ENCODE results near the gene HOXC12. TPM values are rescaled to one million over a fixed set of nuclear protein-coding genes. Genes with fewer than 3 reads are reported as not detected.

The HOXC12 gene
- polyA plus RNA-seq, 1 of the 3 experiments (the other 2 are of a cell fraction), result not detected

DNA sequence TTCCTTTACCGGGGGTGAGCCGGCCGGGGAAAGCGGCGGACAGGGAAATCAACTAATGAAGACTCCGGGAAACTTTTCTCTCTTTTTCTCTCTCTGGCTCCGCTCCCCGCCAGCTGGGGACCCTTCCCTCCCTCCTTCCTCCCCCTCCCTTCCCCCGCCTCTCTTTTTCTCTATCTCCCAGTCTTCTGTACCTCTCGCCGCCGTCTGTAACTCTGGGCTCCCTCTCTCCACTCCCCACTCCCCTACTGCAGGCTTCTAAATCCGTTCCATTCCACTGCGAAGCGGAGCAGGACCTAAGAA, 11.3 kb downstream of the HOXC12 start:
- no peak overlapping the region for H3K4me3 ChIP-seq (ENCODE audit: low read depth in 2 of 2, low read length in 1 of 2)
- no peak overlapping the region for H3K9ac ChIP-seq
- DNase-seq, result no peak
- WGBS (ENCODE audit: low lambda C conversion rate), result 14% methylated on average over 15 of the region's 15 CpGs
- no peaks in the 10 kb centered on the region for H3K9me2 ChIP-seq
- H3F3A ChIP-seq (replicated peaks; ENCODE audit: insufficient read depth), result no peaks in the 10 kb centered on the region
- ChIA-PET CTCF (interaction anchor here (0.7 to 12.7 kb wide), 6 partner anchors 10 to 434 kb away, joined by 3 to 134 read pairs (median 4); partner anchors contain the start of gene HOXC10), POLR2A (no interaction called here)
- H2AFZ ChIP-seq (ENCODE audit: low read depth), result no peak overlapping the region
- no peak overlapping the region for H3K27ac ChIP-seq (ENCODE audit: low read depth in 2 of 2, low read length in 1 of 2)
- H3K36me3 ChIP-seq (replicated peaks in 1 of 2; ENCODE audit: control insufficient read depth in 1 of 2, insufficient read depth in 2 of 2, low read length in 1 of 2), result no peaks in the 10 kb centered on the region
- peaks cover 100% of the 10 kb centered on the region for H3K27me3 ChIP-seq (ENCODE audit: insufficient read depth)
- H3K4me1 ChIP-seq (ENCODE audit: control insufficient read depth in 1 of 2, insufficient read depth in 2 of 2, low read depth in 1 of 2, low read length in 1 of 2), result no peaks in the 10 kb centered on the region; a peak in 1 of 4 replicates
- H3K79me2 ChIP-seq (ENCODE audit: insufficient read depth), result no peaks in the 10 kb centered on the region
- no peaks in the 10 kb centered on the region for H3K9me3 ChIP-seq
- H3K4me2 ChIP-seq, result peak overlapping the region; percentile 47; the same call in 1 of the 2 replicates
- peaks cover 12% of the 10 kb centered on the region; the same call in 1 of the 2 replicates for H4K20me1 ChIP-seq (ENCODE audit: insufficient read depth)
- TF ChIP-seq FOXJ3 (CRISPR knock-in tag; IDR thresholded peaks at IDR 0.05) (no peak), EZH2phosphoT487 (IDR thresholded peaks at IDR 0.05; ENCODE audit: borderline replicate concordance, low read depth) (no peak)

DNA sequence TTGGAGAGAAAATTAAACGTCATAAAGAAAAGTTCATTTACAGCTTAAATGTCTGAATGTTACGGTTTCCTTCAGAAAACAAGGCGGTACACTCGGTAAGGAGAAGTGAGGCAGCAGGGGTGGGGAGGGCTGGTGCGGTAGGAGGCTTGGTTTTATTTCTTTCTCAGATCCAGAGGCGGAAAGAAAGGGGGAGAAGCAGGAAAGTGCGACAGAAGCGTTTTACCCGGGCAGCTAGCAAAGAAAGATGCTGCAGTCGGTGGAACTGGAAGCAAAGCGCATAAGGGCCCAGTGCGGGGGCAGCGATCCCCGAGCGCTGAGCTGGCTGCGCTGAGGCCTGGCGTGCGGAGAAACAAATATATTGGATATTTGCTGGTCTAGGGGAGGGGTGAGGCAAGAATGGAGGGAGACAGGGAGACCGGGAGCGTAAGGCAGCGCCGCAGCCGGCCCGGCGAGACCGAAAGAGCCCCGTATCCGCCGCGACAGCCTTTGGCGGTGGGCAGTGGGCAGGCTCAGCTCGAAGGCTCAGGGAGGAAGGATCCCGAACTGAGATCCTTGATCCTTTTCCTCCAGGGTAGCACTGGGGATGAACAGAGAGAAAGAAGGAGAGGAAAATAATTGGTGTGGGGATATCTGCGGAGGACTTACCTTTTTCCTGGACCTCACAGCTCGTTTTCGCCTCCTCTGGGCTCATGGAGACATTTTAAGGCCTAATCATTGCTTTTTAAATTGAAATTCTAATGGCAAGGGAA, 11.9 kb downstream of the HOXC12 start:
- CTCF ChIA-PET, result interaction anchor here (0.7 to 12.7 kb wide), 9 partner anchors 10 to 433 kb away, joined by 3 to 134 read pairs (median 3); partner anchors contain the start of gene HOXC10
- Histone ChIP-seq H3K9me2 (no peaks in the 10 kb centered on the region), H2AFZ (ENCODE audit: low read depth) (no peak overlapping the region), H3K9me3 (no peaks in the 10 kb centered on the region), H3K4me2 (peak overlapping the region; percentile 47; the same call in 1 of the 2 replicates), H3K9ac (no peak overlapping the region), H3F3A (replicated peaks; ENCODE audit: insufficient read depth) (no peaks in the 10 kb centered on the region), H4K20me1 (ENCODE audit: insufficient read depth) (peaks cover 12% of the 10 kb centered on the region; the same call in 1 of the 2 replicates), H3K79me2 (ENCODE audit: insufficient read depth) (no peaks in the 10 kb centered on the region), H3K27me3 (ENCODE audit: insufficient read depth) (peaks cover 100% of the 10 kb centered on the region), H3K27ac (ENCODE audit: low read depth in 2 of 2, low read length in 1 of 2) (no peak overlapping the region), H3K4me1 (ENCODE audit: control insufficient read depth in 1 of 2, insufficient read depth in 2 of 2, low read depth in 1 of 2, low read length in 1 of 2) (no peaks in the 10 kb centered on the region; a peak in 1 of 4 replicates), H3K36me3 (replicated peaks in 1 of 2; ENCODE audit: control insufficient read depth in 1 of 2, insufficient read depth in 2 of 2, low read length in 1 of 2) (no peaks in the 10 kb centered on the region), H3K4me3 (ENCODE audit: low read depth in 2 of 2, low read length in 1 of 2) (no peak overlapping the region)
- TF ChIP-seq CHD2 (IDR thresholded peaks at IDR 0.05; ENCODE audit: low read length, partially characterized antibody), result no peak
- no peak for TF ChIP-seq FOXM1 (IDR thresholded peaks at IDR 0.05; ENCODE audit: low read depth)
- TF ChIP-seq EZH2phosphoT487 (IDR thresholded peaks at IDR 0.05; ENCODE audit: borderline replicate concordance, low read depth), result peak; percentile 99
- no peak for TF ChIP-seq JUND (IDR thresholded peaks at IDR 0.05)
- TF ChIP-seq, protein P1, sequence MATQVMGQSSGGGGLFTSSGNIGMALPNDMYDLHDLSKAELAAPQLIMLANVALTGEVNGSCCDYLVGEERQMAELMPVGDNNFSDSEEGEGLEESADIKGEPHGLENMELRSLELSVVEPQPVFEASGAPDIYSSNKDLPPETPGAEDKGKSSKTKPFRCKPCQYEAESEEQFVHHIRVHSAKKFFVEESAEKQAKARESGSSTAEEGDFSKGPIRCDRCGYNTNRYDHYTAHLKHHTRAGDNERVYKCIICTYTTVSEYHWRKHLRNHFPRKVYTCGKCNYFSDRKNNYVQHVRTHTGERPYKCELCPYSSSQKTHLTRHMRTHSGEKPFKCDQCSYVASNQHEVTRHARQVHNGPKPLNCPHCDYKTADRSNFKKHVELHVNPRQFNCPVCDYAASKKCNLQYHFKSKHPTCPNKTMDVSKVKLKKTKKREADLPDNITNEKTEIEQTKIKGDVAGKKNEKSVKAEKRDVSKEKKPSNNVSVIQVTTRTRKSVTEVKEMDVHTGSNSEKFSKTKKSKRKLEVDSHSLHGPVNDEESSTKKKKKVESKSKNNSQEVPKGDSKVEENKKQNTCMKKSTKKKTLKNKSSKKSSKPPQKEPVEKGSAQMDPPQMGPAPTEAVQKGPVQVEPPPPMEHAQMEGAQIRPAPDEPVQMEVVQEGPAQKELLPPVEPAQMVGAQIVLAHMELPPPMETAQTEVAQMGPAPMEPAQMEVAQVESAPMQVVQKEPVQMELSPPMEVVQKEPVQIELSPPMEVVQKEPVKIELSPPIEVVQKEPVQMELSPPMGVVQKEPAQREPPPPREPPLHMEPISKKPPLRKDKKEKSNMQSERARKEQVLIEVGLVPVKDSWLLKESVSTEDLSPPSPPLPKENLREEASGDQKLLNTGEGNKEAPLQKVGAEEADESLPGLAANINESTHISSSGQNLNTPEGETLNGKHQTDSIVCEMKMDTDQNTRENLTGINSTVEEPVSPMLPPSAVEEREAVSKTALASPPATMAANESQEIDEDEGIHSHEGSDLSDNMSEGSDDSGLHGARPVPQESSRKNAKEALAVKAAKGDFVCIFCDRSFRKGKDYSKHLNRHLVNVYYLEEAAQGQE (IDR thresholded peaks at IDR 0.05; ENCODE audit: low read depth, low read length), result no peak
- TF ChIP-seq TAF1 (IDR thresholded peaks at IDR 0.05; ENCODE audit: borderline replicate concordance, low read depth, low read length), result no peak
- POLR2A ChIA-PET, result interaction anchor here (0.5 kb wide), 1 partner anchor 33 kb away, joined by 3 read pairs; no protein-coding TSS in a partner anchor
- DNase-seq, result no peak
- 22% methylated on average over 35 of the region's 36 CpGs for WGBS (ENCODE audit: low lambda C conversion rate)
